ENCODE data around the gene TLN1.

The TLN1 gene

GRCh38 chr9:35661756-35662350 lies 70.1 kb downstream of the TLN1 start:
- DNase-seq (ENCODE audit: low read depth): peak; percentile 34

- DNase-seq (ENCODE audit: low read depth): peak; percentile 76
Measured at GRCh38 chr9:35660966-35661415, 71.0 kb downstream of the TLN1 start.

GRCh38 chr9:35659340-35659739 lies 72.7 kb downstream of the TLN1 start:
- peak; percentile 89 for DNase-seq (ENCODE audit: low read depth)

GRCh38 chr9:35658968-35659220 lies 73.1 kb downstream of the TLN1 start:
- DNase-seq (ENCODE audit: low read depth): peak; percentile 80

GRCh38 chr9:35658137-35658967 lies 73.6 kb downstream of the TLN1 start, which contains the start of gene CCDC107:
CCDC107 (plus strand) TSS chr9:35658292; CDS start chr9:35658380, 88 bp downstream.
- peak; percentile 86 for DNase-seq (ENCODE audit: low read depth)

GRCh38 chr9:35657546-35658136 lies 74.4 kb downstream of the TLN1 start, which contains the start of gene RMRP:
RMRP (minus strand) TSS chr9:35658019.
- peak; percentile 100 for DNase-seq (ENCODE audit: low read depth)

- peak; percentile 76 for DNase-seq (ENCODE audit: low read depth)
Measured at GRCh38 chr9:35656831-35657545, 75.0 kb downstream of the TLN1 start.

- no peak for DNase-seq (ENCODE audit: low read depth)
Measured at GRCh38 chr9:35656348-35656747, 75.6 kb downstream of the TLN1 start.

- DNase-seq (ENCODE audit: low read depth): no peak
Measured at GRCh38 chr9:35653611-35654010, 78.4 kb downstream of the TLN1 start.

- no peak for DNase-seq (ENCODE audit: low read depth)
Measured at GRCh38 chr9:35652829-35653209, 79.2 kb downstream of the TLN1 start.

- DNase-seq (ENCODE audit: low read depth): peak; percentile 55
Measured at GRCh38 chr9:35651956-35652828, 79.8 kb downstream of the TLN1 start.

- DNase-seq (ENCODE audit: low read depth): no peak
Measured at GRCh38 chr9:35650341-35651158, 81.4 kb downstream of the TLN1 start, which contains the start of gene SIT1. SIT1 (minus strand) TSS chr9:35650931; CDS start chr9:35650853, 78 bp downstream.

- no peak for DNase-seq (ENCODE audit: low read depth)
Measured at GRCh38 chr9:35649431-35650340, 82.3 kb downstream of the TLN1 start.
